MG63 (cell line): ENCODE measurements around the gene PTCRA. TPM values are rescaled to one million over a fixed set of nuclear protein-coding genes. Genes with fewer than 3 reads are reported as not detected.
"Not testable (repeated sequence)": the region's sequence is repeated elsewhere in the genome, so short reads cannot be mapped to it uniquely, and the experiment has no call there.

ENCODE experiments used
- DNase-seq: peaks from one replicate; pipeline ENCODE4 v3.0.0-alpha.2; 2020
- H3K27me3 ChIP-seq: fragments of 250-450 bp; sonication (Bioruptor Pico); 2 replicates; pipeline ENCODE4 v1.5.1; 2020; ENCODE audit warnings: mild to moderate bottlenecking, moderate library complexity
- H3K36me3 ChIP-seq: fragments of 250-450 bp; sonication (Bioruptor Pico); 2 replicates; pipeline ENCODE4 v1.5.1; 2020; ENCODE audit warnings: mild to moderate bottlenecking, moderate library complexity
- H3K4me3 ChIP-seq: fragments of 250-450 bp; sonication (Bioruptor Pico); 2 replicates; pipeline ENCODE4 v1.5.1; 2020; ENCODE audit warnings: mild to moderate bottlenecking, moderate library complexity
- H3K9me3 ChIP-seq: fragments of 250-450 bp; sonication (Bioruptor Pico); 2 replicates; pipeline ENCODE4 v1.5.1; 2020; ENCODE audit warnings: mild to moderate bottlenecking, moderate library complexity
- total RNA-seq: library from RNA; depleted of rRNA; stranded (reverse); fragments of >200 nt; shearing (Covaris generic); gene quantifications from 2 replicates; pipeline ENCODE4 v1.2.3, GENCODE V29; 2014; ENCODE audit warnings: low replicate concordance

PTCRA gene
- total RNA-seq, 1 experiment from 2014 or later = not detected

- Histone ChIP-seq H3K27me3 (no peaks in the 10 kb centered on the region), H3K36me3 (peaks cover 10% of the 10 kb centered on the region), H3K4me3 (no peak overlapping the region), H3K9me3 (no peaks in the 10 kb centered on the region)
- DNase-seq = no peak
These were observed 16.6 kb downstream of the PTCRA start for GRCh38 chr6:42932412-42932811.

GRCh38 chr6:42933205-42933604, 17.4 kb downstream of the PTCRA start:
- DNase-seq = no peak

GRCh38 chr6:42935322-42935721, 19.5 kb downstream of the PTCRA start:
- DNase-seq = no peak
- no peak overlapping the region for H3K4me3 ChIP-seq
- no peaks in the 10 kb centered on the region for H3K9me3 ChIP-seq
- H3K27me3 ChIP-seq = no peaks in the 10 kb centered on the region
- peaks cover 10% of the 10 kb centered on the region for H3K36me3 ChIP-seq

More at GRCh38 chr6:42933205-42933604, 17.4 kb downstream of the PTCRA start:
- Histone ChIP-seq H3K27me3 (no peaks in the 10 kb centered on the region), H3K36me3 (peaks cover 10% of the 10 kb centered on the region), H3K4me3 (no peak overlapping the region), H3K9me3 (no peaks in the 10 kb centered on the region)

GRCh38 chr6:42936398-42936797, 20.5 kb downstream of the PTCRA start:
- Histone ChIP-seq H3K27me3 (no peaks in the 10 kb centered on the region), H3K4me3 (no peak overlapping the region), H3K9me3 (no peaks in the 10 kb centered on the region), H3K36me3 (peaks cover 10% of the 10 kb centered on the region)
- no peak for DNase-seq

- H3K27me3 ChIP-seq = no peaks in the 10 kb centered on the region
- peaks cover 7% of the 10 kb centered on the region for H3K36me3 ChIP-seq
- no peaks in the 10 kb centered on the region for H3K9me3 ChIP-seq
- DNase-seq = no peak
- H3K4me3 ChIP-seq = no peak overlapping the region
These were observed 21.9 kb downstream of the PTCRA start for GRCh38 chr6:42937548-42938427.

GRCh38 chr6:42938428-42938796, 22.6 kb downstream of the PTCRA start:
- H3K9me3 ChIP-seq = no peaks in the 10 kb centered on the region
- no peak for DNase-seq
- H3K27me3 ChIP-seq = no peaks in the 10 kb centered on the region
- peaks cover 7% of the 10 kb centered on the region for H3K36me3 ChIP-seq
- H3K4me3 ChIP-seq = no peak overlapping the region

GRCh38 chr6:42938987-42939809, 23.3 kb downstream of the PTCRA start:
- H3K9me3 ChIP-seq = no peaks in the 10 kb centered on the region
- no peak overlapping the region for H3K4me3 ChIP-seq
- H3K27me3 ChIP-seq = no peaks in the 10 kb centered on the region
- H3K36me3 ChIP-seq = peaks cover 7% of the 10 kb centered on the region
- no peak for DNase-seq

- H3K36me3 ChIP-seq = peaks cover 7% of the 10 kb centered on the region
- DNase-seq = no peak
- no peaks in the 10 kb centered on the region for H3K27me3 ChIP-seq
- no peaks in the 10 kb centered on the region for H3K9me3 ChIP-seq
- no peak overlapping the region for H3K4me3 ChIP-seq
These were observed 23.9 kb downstream of the PTCRA start for GRCh38 chr6:42939810-42940167.

GRCh38 chr6:42940493-42941045, 24.7 kb downstream of the PTCRA start:
- Histone ChIP-seq H3K27me3 (no peaks in the 10 kb centered on the region), H3K4me3 (no peak overlapping the region), H3K36me3 (peaks cover 4% of the 10 kb centered on the region), H3K9me3 (no peaks in the 10 kb centered on the region)
- no peak for DNase-seq

- H3K27me3 ChIP-seq, H3K36me3 ChIP-seq, H3K4me3 ChIP-seq, DNase-seq, H3K9me3 ChIP-seq: not testable (repeated sequence)
These were observed 25.5 kb downstream of the PTCRA start for GRCh38 chr6:42941356-42941755.

GRCh38 chr6:42942444-42942843, 26.6 kb downstream of the PTCRA start:
- no peaks in the 10 kb centered on the region; the same call in 1 of the 2 replicates for H3K36me3 ChIP-seq

GRCh38 chr6:42947950-42948349, 32.1 kb downstream of the PTCRA start:
- no peaks in the 10 kb centered on the region for H3K36me3 ChIP-seq
- H3K4me3 ChIP-seq = no peak overlapping the region
- DNase-seq = no peak
- no peaks in the 10 kb centered on the region for H3K27me3 ChIP-seq
- H3K9me3 ChIP-seq = no peaks in the 10 kb centered on the region

More at GRCh38 chr6:42942444-42942843, 26.6 kb downstream of the PTCRA start:
- H3K4me3 ChIP-seq = no peak overlapping the region
- no peaks in the 10 kb centered on the region for H3K9me3 ChIP-seq
- no peak for DNase-seq
- H3K27me3 ChIP-seq = no peaks in the 10 kb centered on the region

GRCh38 chr6:42952389-42952788, 36.5 kb downstream of the PTCRA start:
- no peak for DNase-seq
- Histone ChIP-seq H3K4me3 (no peak overlapping the region), H3K27me3 (no peaks in the 10 kb centered on the region), H3K9me3 (no peaks in the 10 kb centered on the region), H3K36me3 (no peaks in the 10 kb centered on the region)

GRCh38 chr6:42954405-42954804, 38.6 kb downstream of the PTCRA start:
- DNase-seq, H3K4me3 ChIP-seq, H3K9me3 ChIP-seq, H3K27me3 ChIP-seq, H3K36me3 ChIP-seq: not testable (repeated sequence)

GRCh38 chr6:42958125-42958524, 42.3 kb downstream of the PTCRA start:
- Histone ChIP-seq H3K9me3 (no peaks in the 10 kb centered on the region), H3K27me3 (no peaks in the 10 kb centered on the region)
- DNase-seq = no peak

GRCh38 chr6:42959917-42960242, 44.0 kb downstream of the PTCRA start:
- Histone ChIP-seq H3K4me3 (no peak overlapping the region), H3K36me3 (no peaks in the 10 kb centered on the region), H3K27me3 (no peaks in the 10 kb centered on the region), H3K9me3 (no peaks in the 10 kb centered on the region)
- no peak for DNase-seq

More at GRCh38 chr6:42958125-42958524, 42.3 kb downstream of the PTCRA start:
- Histone ChIP-seq H3K36me3 (no peaks in the 10 kb centered on the region), H3K4me3 (no peak overlapping the region)

- H3K36me3 ChIP-seq = no peaks in the 10 kb centered on the region
- peak; percentile 14 for DNase-seq
- no peaks in the 10 kb centered on the region for H3K9me3 ChIP-seq
- no peak within 1 kb of the TSS for H3K4me3 ChIP-seq
- no peaks in the 10 kb centered on the region for H3K27me3 ChIP-seq
These were observed 44.6 kb downstream of the PTCRA start, which contains the start of gene GNMT for GRCh38 chr6:42960243-42961019. Gene GNMT, plus strand, starts transcription at chr6:42960754. Its CDS starts 14 bp downstream, at chr6:42960768.
